ENCODE data around the gene CCL13.

DNA sequence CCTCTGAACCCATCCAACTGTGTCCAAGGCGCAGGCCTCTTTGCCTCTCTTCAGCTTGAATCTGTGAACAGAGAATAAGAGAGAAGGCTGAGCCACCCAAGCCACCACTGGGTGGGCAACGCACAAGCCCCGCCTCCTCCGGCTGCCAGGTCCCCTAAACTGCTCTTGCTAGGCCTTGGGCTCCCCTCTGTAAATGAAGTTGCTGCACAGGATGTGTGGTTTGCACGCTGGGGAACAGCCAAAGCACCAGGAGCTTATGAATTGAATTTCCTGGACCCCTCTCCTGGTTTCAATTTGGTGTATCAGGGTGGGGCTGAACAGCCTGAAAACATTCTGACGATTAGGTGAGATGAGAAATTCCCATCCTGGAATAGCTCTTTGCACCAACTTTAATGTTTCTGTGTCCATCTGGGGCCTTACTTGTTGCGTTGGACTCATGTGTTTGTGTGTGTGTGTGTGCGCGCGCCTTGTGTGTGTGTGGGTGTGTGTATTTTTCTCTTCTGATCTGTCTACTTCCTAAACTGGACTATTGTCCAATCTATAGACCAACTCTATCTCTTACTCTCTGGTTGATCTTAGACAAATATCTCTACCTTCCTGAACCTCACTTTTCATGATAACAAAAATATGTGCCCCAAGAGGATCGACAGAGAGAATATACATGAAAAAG lies 4.5 kb downstream of the CCL13 start:
- TF ChIP-seq, protein P1, sequence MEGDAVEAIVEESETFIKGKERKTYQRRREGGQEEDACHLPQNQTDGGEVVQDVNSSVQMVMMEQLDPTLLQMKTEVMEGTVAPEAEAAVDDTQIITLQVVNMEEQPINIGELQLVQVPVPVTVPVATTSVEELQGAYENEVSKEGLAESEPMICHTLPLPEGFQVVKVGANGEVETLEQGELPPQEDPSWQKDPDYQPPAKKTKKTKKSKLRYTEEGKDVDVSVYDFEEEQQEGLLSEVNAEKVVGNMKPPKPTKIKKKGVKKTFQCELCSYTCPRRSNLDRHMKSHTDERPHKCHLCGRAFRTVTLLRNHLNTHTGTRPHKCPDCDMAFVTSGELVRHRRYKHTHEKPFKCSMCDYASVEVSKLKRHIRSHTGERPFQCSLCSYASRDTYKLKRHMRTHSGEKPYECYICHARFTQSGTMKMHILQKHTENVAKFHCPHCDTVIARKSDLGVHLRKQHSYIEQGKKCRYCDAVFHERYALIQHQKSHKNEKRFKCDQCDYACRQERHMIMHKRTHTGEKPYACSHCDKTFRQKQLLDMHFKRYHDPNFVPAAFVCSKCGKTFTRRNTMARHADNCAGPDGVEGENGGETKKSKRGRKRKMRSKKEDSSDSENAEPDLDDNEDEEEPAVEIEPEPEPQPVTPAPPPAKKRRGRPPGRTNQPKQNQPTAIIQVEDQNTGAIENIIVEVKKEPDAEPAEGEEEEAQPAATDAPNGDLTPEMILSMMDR (conservative IDR thresholded peaks at IDR 0.05; ENCODE audit: low read length) = no peak
- TF ChIP-seq EZH2phosphoT487 (IDR thresholded peaks at IDR 0.05; ENCODE audit: borderline replicate concordance) = no peak
